K562 (cell line): ENCODE data around the gene LY6G6C. TPM values are rescaled to one million over a fixed set of nuclear protein-coding genes. Genes with fewer than 3 reads are reported as not detected.

Experiments used
- ADNP ChIP-seq: fragments of 200-800 bp; sonication (Bioruptor generic); IDR thresholded peaks from 2 replicates; pipeline ENCODE4 v1.6.1; 2016; ENCODE audit warnings: missing genetic modification characterization, missing compliant biosample characterization
- CHCHD3 ChIP-seq: fragments of 250-450 bp; sonication (Bioruptor Pico); IDR thresholded peaks from 2 replicates; pipeline ENCODE4 v2.1.2; 2022; ENCODE audit warnings: mild to moderate bottlenecking
- CHD4 ChIP-seq: fragments of 200-600 bp; sonication (generic); IDR thresholded peaks from 3 replicates; pipeline ENCODE4 v1.6.1; 2012; ENCODE audit warnings: low read depth, mild to moderate bottlenecking, mixed read lengths, low read length, inconsistent platforms; ENCODE audit not compliant: insufficient read depth, insufficient replicate concordance, poor library complexity, severe bottlenecking
- ESRRA ChIP-seq: fragments of 450-650 bp; IDR thresholded peaks from 2 replicates; pipeline ENCODE4 v1.6.1; 2014; ENCODE audit warnings: low read depth, mild to moderate bottlenecking, moderate library complexity, borderline replicate concordance
- ETS2 ChIP-seq: IDR thresholded peaks from 2 replicates; pipeline ENCODE4 v1.6.1; 2016; ENCODE audit warnings: borderline replicate concordance, missing genetic modification characterization, mild to moderate bottlenecking, moderate library complexity, missing compliant biosample characterization; ENCODE audit not compliant: poor library complexity, severe bottlenecking
- FUS ChIP-seq: fragments of 200-400 bp; formaldehyde crosslinking; optimal IDR thresholded peaks from 2 replicates; pipeline ENCODE3; 2017; ENCODE audit warnings: low read depth, low read length
- HEY1 ChIP-seq: fragments of 250-450 bp; sonication (Bioruptor Pico); IDR thresholded peaks from 2 replicates; pipeline ENCODE4 v1.5.0; 2020; ENCODE audit warnings: mild to moderate bottlenecking, moderate library complexity, borderline replicate concordance
- MCM7 ChIP-seq, 2 experiments: fragments of 450-650 bp; IDR thresholded peaks; 2 replicates each; pipeline ENCODE4 v1.6.1; 2016 to 2018
- SRF ChIP-seq, 2 experiments: fragments of 250-450, 450-650 bp in 1 of 2; sonication (Bioruptor Pico) in 1 of 2; sonication (generic) in 1 of 2; formaldehyde crosslinking; IDR thresholded peaks; 2 replicates each; pipeline versions ENCODE4 v1.5.0 to v1.5.1; 2020 to 2022; ENCODE audit warnings: mild to moderate bottlenecking in 1 of 2, missing genetic modification reagents in 1 of 2
- TAF9B ChIP-seq: fragments of 450-650 bp; IDR thresholded peaks from 2 replicates; pipeline ENCODE4 v1.6.1; 2018; ENCODE audit warnings: mild to moderate bottlenecking; ENCODE audit not compliant: partially characterized antibody
- THRAP3 ChIP-seq: fragments of 450-650 bp; IDR thresholded peaks from 2 replicates; pipeline ENCODE4 v1.6.1; 2016; ENCODE audit warnings: mild to moderate bottlenecking, inconsistent platforms, borderline replicate concordance
- ZBTB1 ChIP-seq: sonication (generic); formaldehyde crosslinking; IDR thresholded peaks from 2 replicates; pipeline ENCODE4 v1.8.1; 2023; ENCODE audit warnings: missing genetic modification reagents, low read depth, mild to moderate bottlenecking, borderline replicate concordance
- ZC3H11A ChIP-seq: IDR thresholded peaks from 2 replicates; pipeline ENCODE4 v1.6.1; 2012; ENCODE audit warnings: low read depth, low read length, improper control_type of control experiment
- ZC3H8 ChIP-seq: fragments of 450-650 bp; IDR thresholded peaks from 2 replicates; pipeline ENCODE4 v1.6.1; 2017
- ZNF121 ChIP-seq: sonication (generic); formaldehyde crosslinking; conservative IDR thresholded peaks from 2 replicates; pipeline ENCODE4 v1.8.0; 2022; ENCODE audit warnings: missing genetic modification reagents
- ZNF140 ChIP-seq: fragments of 250-450 bp; sonication (Bioruptor Pico); IDR thresholded peaks from 2 replicates; pipeline ENCODE4 v1.8.0; 2021; ENCODE audit warnings: moderate library complexity, mild to moderate bottlenecking, inconsistent platforms
- ZNF436 ChIP-seq: fragments of 250-450, 450-650 bp; sonication (Bioruptor Pico); formaldehyde crosslinking; IDR thresholded peaks from 2 replicates; pipeline ENCODE4 v1.7.0; 2020; ENCODE audit warnings: mild to moderate bottlenecking
- ZNF699 ChIP-seq: fragments of 250-450 bp; sonication (Bioruptor Pico); IDR thresholded peaks from 2 replicates; pipeline ENCODE4 v1.8.0; 2021; ENCODE audit warnings: mild to moderate bottlenecking, moderate library complexity; ENCODE audit not compliant: insufficient replicate concordance
- ZNF75A ChIP-seq: fragments of 450-650 bp; formaldehyde crosslinking; IDR thresholded peaks from 2 replicates; pipeline ENCODE4 v1.4.0; 2020; ENCODE audit warnings: mild to moderate bottlenecking
- ZNF76 ChIP-seq: fragments of 250-450 bp; sonication (Bioruptor Pico); IDR thresholded peaks from 2 replicates; pipeline ENCODE4 v1.4.0; 2020; ENCODE audit warnings: mild to moderate bottlenecking, moderate library complexity, borderline replicate concordance
- ZNF785 ChIP-seq: fragments of 250-450 bp; sonication (Bioruptor Pico); IDR thresholded peaks from 2 replicates; pipeline ENCODE4 v1.4.0; 2020; ENCODE audit warnings: mild to moderate bottlenecking
- polyA plus RNA-seq, 8 experiments: library from polyadenylated mRNA; depleted of rRNA in 4 of 8; stranded (reverse) in 5 of 8; unstranded in 3 of 8; fragments of >200 nt; fragmentation: Nextera tagmentation in 2 of 8; fragmentation: Illumina TruSeq in 1 of 8; extraction: Ambion mirVana in 2 of 8; extraction: Trizol in 1 of 8; gene quantifications; 2 replicates each; pipeline versions ENCODE4 v1.2.1 to v1.2.3, GENCODE V29; 2011 to 2014; ENCODE audit warnings: inconsistent platforms in 1 of 8, missing spikeins in 1 of 8
- total RNA-seq, 7 experiments: library from RNA; depleted of rRNA in 6 of 7; stranded (reverse); fragments of >200 nt in 6 of 7; fragmentation: Illumina TruSeq in 2 of 7; extraction: Trizol in 2 of 7; gene quantifications; 2 replicates each; pipeline versions ENCODE4 v1.2.1 to v1.2.3, GENCODE V29; 2011 to 2021; ENCODE audit warnings: low replicate concordance in 1 of 7
- TF ChIP-seq, protein P1 (sequence below): fragments of 250-450 bp; sonication (Bioruptor Pico); IDR thresholded peaks from 2 replicates; pipeline ENCODE4 v1.5.0; 2021
- TF ChIP-seq, protein P2 (sequence below): fragments of 250-450 bp; sonication (Bioruptor Pico); IDR thresholded peaks from 2 replicates; pipeline ENCODE4 v1.5.0; 2020; ENCODE audit warnings: mild to moderate bottlenecking
- TF ChIP-seq, protein P3 (sequence below): fragments of 250-450 bp; sonication (Bioruptor Pico); IDR thresholded peaks from 2 replicates; pipeline ENCODE4 v1.8.0; 2021; ENCODE audit warnings: mild to moderate bottlenecking, moderate library complexity

Gene LY6G6C
- total and polyA plus RNA-seq, 9 of the 15 experiments (the other 6 are each of a cell fraction or from before 2014, with no cell fraction given) = 0.06 to 0.20 TPM; not detected in 7

DNA sequence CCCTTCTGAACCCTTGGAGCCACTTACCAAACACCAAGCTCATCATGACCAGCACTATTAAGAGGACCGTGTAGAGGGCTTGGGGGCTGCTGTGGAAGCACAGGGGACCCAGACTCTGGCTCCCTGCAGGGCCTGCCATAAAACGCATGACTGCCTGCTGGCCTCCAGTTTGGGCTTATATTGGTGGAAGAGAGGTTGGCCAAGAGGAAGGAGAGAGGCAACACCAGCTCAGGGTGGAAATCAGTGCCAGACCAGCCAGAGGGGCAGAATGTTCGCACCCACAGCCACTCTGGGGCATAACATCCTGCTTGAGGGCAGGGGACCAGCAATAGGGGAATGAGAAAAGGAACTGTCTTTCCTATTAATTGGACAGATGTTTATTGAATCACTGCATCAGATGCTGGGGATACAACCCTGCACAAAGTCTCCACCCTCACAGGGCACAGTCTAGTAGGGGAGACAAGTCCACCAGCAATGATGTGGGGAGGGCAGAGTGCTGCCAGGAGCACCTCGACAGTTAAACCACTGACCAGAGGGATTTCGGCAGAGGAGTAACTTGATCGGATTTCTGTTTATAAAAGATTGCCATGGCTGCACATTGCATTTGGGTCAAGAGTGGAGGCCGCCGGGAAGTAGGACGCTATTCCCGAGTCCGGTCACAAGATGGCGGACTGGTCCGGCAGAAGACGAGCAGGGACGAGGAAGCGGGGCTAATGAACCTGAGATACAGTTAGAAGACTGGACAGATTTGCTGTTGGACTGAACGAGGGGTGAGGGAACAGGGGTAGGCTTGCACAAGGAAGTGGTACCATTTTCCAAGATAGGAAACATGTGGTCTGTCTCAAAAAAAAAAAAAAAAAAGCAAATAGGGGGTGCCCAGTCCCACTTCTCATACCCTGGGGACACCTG is 41.1 kb downstream of the LY6G6C start, which contains the start of gene LY6G5C (continued):
- TF ChIP-seq ETS2 (tag) (no peak), ZNF75A (no peak), CHCHD3 (CRISPR knock-in tag) (no peak), ZBTB1 (CRISPR knock-in tag) (no peak), ZNF785 (no peak), TAF9B (no peak), HEY1 (CRISPR knock-in tag) (no peak), FUS (no peak), ZNF699 (CRISPR knock-in tag) (no peak), SRF (CRISPR knock-in tag; IDR thresholded peaks at IDR 0.05) (no peak), ZNF436 (CRISPR knock-in tag) (no peak), ZC3H11A (no peak), CHD4 (no peak), ZNF140 (CRISPR knock-in tag) (no peak), ZC3H8 (no peak), ZNF121 (CRISPR knock-in tag) (no peak), THRAP3 (no peak), ZNF76 (CRISPR knock-in tag) (no peak), MCM7 (IDR thresholded peaks at IDR 0.05) (no peak), ESRRA (no peak), ADNP (no peak)
- TF ChIP-seq, protein P1, sequence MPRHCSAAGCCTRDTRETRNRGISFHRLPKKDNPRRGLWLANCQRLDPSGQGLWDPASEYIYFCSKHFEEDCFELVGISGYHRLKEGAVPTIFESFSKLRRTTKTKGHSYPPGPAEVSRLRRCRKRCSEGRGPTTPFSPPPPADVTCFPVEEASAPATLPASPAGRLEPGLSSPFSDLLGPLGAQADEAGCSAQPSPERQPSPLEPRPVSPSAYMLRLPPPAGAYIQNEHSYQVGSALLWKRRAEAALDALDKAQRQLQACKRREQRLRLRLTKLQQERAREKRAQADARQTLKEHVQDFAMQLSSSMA (CRISPR knock-in tag) = no peak
- TF ChIP-seq, protein P2, sequence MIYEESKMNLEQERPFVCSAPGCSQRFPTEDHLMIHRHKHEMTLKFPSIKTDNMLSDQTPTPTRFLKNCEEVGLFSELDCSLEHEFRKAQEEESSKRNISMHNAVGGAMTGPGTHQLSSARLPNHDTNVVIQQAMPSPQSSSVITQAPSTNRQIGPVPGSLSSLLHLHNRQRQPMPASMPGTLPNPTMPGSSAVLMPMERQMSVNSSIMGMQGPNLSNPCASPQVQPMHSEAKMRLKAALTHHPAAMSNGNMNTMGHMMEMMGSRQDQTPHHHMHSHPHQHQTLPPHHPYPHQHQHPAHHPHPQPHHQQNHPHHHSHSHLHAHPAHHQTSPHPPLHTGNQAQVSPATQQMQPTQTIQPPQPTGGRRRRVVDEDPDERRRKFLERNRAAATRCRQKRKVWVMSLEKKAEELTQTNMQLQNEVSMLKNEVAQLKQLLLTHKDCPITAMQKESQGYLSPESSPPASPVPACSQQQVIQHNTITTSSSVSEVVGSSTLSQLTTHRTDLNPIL (CRISPR knock-in tag) = no peak
- TF ChIP-seq, protein P3, sequence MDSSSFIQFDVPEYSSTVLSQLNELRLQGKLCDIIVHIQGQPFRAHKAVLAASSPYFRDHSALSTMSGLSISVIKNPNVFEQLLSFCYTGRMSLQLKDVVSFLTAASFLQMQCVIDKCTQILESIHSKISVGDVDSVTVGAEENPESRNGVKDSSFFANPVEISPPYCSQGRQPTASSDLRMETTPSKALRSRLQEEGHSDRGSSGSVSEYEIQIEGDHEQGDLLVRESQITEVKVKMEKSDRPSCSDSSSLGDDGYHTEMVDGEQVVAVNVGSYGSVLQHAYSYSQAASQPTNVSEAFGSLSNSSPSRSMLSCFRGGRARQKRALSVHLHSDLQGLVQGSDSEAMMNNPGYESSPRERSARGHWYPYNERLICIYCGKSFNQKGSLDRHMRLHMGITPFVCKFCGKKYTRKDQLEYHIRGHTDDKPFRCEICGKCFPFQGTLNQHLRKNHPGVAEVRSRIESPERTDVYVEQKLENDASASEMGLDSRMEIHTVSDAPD (CRISPR knock-in tag) = no peak
